HepG2 (cell line): ENCODE measurements around the gene SIN3A. TPM values are rescaled to one million over a fixed set of nuclear protein-coding genes. Genes with fewer than 3 reads are reported as not detected.

Source experiments
- CEBPB ChIP-seq: IDR thresholded peaks from 2 replicates; pipeline ENCODE4 v1.6.1; 2011; ENCODE audit warnings: low read depth, low read length, improper control_type of control experiment, borderline replicate concordance
- GFI1 ChIP-seq: sonication (generic); formaldehyde crosslinking; IDR thresholded peaks from 2 replicates; pipeline ENCODE4 v1.5.0; 2020; ENCODE audit warnings: missing genetic modification reagents, mild to moderate bottlenecking, borderline replicate concordance
- HMG20B ChIP-seq: conservative IDR thresholded peaks from 2 replicates; pipeline ENCODE4 v1.6.1; 2016; ENCODE audit warnings: missing genetic modification reagents, missing compliant biosample characterization
- MAZ ChIP-seq, 2 experiments: sonication (generic) in 1 of 2; formaldehyde crosslinking in 1 of 2; IDR thresholded peaks; 2 replicates each; pipeline versions ENCODE4 v1.5.0 to v1.6.1; 2012 to 2020; ENCODE audit warnings: low read depth in 2 of 2, mild to moderate bottlenecking in 2 of 2, borderline replicate concordance in 1 of 2, improper control_type of control experiment in 1 of 2, low read length in 1 of 2, missing genetic modification reagents in 1 of 2, moderate library complexity in 1 of 2
- SP4 ChIP-seq: sonication (generic); formaldehyde crosslinking; IDR thresholded peaks from 2 replicates; pipeline ENCODE4 v1.8.1; 2023; ENCODE audit warnings: mild to moderate bottlenecking, missing genetic modification reagents
- SRF ChIP-seq: IDR thresholded peaks from 2 replicates; pipeline ENCODE4 v1.6.1; 2011; ENCODE audit warnings: mild to moderate bottlenecking, low read depth, low read length, moderate library complexity
- THYN1 ChIP-seq: sonication (generic); formaldehyde crosslinking; IDR thresholded peaks from 2 replicates; pipeline ENCODE4 v1.8.1; 2023; ENCODE audit warnings: low read depth, mild to moderate bottlenecking, moderate library complexity, missing genetic modification reagents, borderline replicate concordance
- ZMAT3 ChIP-seq: sonication (generic); formaldehyde crosslinking; conservative IDR thresholded peaks from 2 replicates; pipeline ENCODE4 v1.7.0; 2021; ENCODE audit warnings: missing genetic modification reagents
- ZNF251 ChIP-seq: sonication (generic); formaldehyde crosslinking; IDR thresholded peaks from 2 replicates; pipeline ENCODE4 v1.9.0; 2021; ENCODE audit warnings: mild to moderate bottlenecking, missing genetic modification reagents
- ZNF3 ChIP-seq: IDR thresholded peaks from 2 replicates; pipeline ENCODE4 v1.7.0; 2017; ENCODE audit warnings: inconsistent platforms
- ZNF441 ChIP-seq: sonication (generic); formaldehyde crosslinking; IDR thresholded peaks from 2 replicates; pipeline ENCODE4 v1.7.0; 2021; ENCODE audit warnings: missing genetic modification reagents, borderline replicate concordance
- ZNF577 ChIP-seq: sonication (generic); formaldehyde crosslinking; IDR thresholded peaks from 2 replicates; pipeline ENCODE4 v1.4.0; 2020; ENCODE audit warnings: mild to moderate bottlenecking, low read depth, missing genetic modification reagents, borderline replicate concordance
- ZNF605 ChIP-seq: sonication (generic); formaldehyde crosslinking; IDR thresholded peaks from 2 replicates; pipeline ENCODE4 v1.8.0; 2022; ENCODE audit warnings: mild to moderate bottlenecking, missing genetic modification reagents
- ZSCAN9 ChIP-seq: IDR thresholded peaks from 2 replicates; pipeline ENCODE4 v1.6.1; 2016; ENCODE audit warnings: borderline replicate concordance
- polyA plus RNA-seq, 8 experiments: library from polyadenylated mRNA; depleted of rRNA in 3 of 8; stranded (reverse) in 7 of 8; unstranded in 1 of 8; fragments of >200 nt; fragmentation: Illumina TruSeq in 4 of 8; extraction: Trizol in 4 of 8; gene quantifications; 2 replicates each; pipeline versions ENCODE4 v1.2.1 to v1.2.3, GENCODE V29; 2011 to 2016; ENCODE audit warnings: low read depth in 4 of 8, missing spikeins in 1 of 8, mixed read lengths in 1 of 8; ENCODE audit not compliant: insufficient read depth in 1 of 8
- total RNA-seq, 5 experiments: library from RNA; depleted of rRNA; stranded (reverse); fragments of >200 nt; fragmentation: Illumina TruSeq; extraction: Trizol; gene quantifications; 2 replicates each; pipeline ENCODE4 v1.2.3, GENCODE V29; 2016; ENCODE audit warnings: low read depth in 1 of 5
- TF ChIP-seq, protein P1 (sequence below): sonication (generic); formaldehyde crosslinking; IDR thresholded peaks from 2 replicates; pipeline ENCODE4 v1.4.0; 2020; ENCODE audit warnings: mild to moderate bottlenecking, missing genetic modification reagents
- TF ChIP-seq, protein P2 (sequence below): IDR thresholded peaks from 2 replicates; pipeline ENCODE4 v1.6.1; 2016; ENCODE audit warnings: missing compliant biosample characterization, missing genetic modification reagents, borderline replicate concordance
- TF ChIP-seq, protein P3 (sequence below): sonication (generic); formaldehyde crosslinking; IDR thresholded peaks from 2 replicates; pipeline ENCODE4 v1.5.1; 2020; ENCODE audit warnings: mild to moderate bottlenecking, missing genetic modification reagents, moderate library complexity

SIN3A gene
- total and polyA plus RNA-seq, 2 of the 13 experiments (the other 11 are each of a cell fraction or from before 2014, with no cell fraction given): 16.1 to 28.1 TPM

DNA sequence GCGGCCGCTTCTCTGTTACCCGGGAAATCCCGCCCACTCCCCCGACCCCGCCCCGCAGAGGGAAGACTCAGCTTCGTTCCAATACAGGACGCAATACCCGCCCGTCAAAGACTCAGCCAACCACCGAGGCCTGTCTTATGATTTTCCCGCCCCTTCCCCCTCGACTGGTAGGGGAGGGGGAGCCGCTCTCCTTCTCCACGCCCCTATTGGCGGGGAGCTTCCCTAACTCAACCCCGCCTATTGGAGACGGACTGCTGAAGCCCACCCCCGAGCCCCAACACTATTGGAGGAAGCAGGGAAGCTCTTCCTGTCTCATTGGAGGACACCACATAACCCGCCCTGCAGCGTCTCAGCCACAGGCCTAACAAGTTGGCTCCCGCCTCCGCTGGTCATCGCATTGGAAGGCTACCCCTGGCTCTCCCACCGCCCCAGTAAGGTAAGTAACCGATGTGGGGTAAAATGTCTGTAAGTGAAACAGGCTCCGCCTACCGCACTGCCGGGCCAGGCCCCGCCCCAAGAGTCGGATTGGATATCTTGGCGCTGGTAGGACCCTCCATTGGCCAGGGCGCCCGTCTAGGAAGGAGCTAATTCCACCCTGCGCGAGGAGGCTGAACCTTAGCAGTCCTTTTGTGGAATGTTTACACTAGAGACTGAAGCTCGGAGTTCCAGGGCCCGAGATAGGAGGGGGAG is at the start of gene SIN3A (continued):
- TF ChIP-seq, protein P1, sequence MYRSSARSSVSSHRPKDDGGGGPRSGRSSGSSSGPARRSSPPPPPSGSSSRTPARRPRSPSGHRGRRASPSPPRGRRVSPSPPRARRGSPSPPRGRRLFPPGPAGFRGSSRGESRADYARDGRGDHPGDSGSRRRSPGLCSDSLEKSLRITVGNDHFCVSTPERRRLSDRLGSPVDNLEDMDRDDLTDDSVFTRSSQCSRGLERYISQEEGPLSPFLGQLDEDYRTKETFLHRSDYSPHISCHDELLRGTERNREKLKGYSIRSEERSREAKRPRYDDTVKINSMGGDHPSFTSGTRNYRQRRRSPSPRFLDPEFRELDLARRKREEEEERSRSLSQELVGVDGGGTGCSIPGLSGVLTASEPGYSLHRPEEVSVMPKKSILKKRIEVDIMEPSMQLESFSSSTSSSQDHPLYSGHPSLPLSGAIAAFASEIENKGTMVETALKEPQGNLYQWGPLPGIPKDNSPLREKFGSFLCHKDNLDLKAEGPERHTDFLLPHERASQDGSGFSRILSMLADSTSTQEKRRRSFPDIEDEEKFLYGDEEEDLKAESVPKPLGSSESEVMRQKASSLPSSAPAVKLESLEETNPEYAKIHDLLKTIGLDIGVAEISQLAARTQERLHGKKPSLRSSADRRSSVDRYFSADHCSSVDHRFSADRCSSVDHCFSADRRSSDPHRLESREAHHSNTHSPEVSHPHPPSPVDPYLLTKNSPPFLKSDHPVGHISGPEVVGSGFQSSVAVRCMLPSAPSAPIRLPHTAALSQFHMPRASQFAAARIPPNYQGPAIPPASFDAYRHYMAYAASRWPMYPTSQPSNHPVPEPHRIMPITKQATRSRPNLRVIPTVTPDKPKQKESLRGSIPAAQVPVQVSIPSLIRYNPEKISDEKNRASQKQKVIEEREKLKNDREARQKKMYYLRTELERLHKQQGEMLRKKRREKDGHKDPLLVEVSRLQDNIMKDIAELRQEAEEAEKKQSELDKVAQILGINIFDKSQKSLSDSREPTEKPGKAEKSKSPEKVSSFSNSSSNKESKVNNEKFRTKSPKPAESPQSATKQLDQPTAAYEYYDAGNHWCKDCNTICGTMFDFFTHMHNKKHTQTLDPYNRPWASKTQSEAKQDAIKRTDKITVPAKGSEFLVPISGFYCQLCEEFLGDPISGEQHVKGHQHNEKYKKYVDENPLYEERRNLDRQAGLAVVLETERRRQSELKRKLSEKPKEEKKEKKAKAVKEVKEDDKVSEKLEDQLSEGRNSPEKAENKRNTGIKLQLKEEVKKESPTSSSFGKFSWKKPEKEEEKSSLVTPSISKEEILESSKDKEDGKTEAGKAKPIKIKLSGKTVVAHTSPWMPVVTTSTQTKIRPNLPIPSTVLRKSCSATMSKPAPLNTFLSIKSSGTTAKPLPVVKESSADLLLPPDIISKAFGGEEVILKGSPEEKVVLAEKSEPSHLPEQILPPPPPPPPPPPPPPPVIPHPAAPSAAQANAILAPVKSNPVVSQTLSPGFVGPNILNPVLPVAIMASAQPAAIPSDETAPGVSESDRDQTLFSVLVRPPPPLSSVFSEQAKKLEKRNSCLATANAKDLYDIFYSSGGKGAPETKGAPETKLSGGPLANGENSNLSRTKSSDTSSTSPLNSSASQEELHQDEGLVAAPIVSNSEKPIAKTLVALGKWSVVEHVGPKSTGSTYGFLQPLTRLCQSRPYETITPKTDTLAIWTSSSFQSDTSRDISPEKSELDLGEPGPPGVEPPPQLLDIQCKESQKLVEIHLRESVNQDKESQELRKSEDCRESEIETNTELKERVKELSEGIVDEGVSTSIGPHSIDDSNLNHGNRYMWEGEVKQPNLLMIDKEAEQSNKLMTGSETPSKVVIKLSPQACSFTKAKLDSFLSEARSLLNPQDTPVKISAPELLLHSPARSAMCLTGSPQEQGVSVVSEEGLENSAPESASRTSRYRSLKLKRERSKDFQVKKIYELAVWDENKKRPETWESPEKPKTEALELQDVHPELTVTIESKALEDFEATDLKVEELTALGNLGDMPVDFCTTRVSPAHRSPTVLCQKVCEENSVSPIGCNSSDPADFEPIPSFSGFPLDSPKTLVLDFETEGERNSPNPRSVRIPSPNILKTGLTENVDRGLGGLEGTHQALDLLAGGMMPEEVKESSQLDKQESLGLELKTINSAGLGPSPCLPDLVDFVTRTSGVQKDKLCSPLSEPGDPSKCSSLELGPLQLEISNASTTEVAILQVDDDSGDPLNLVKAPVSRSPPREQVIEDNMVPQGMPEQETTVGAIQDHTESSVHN (CRISPR knock-in tag): no peak
- no peak for TF ChIP-seq ZNF251
- TF ChIP-seq ZNF3: no peak
- TF ChIP-seq SP4: peak; percentile 84
- peak; percentile 25; the same call in 1 of the 2 replicates for TF ChIP-seq GFI1 (CRISPR knock-in tag)
- peak; percentile 91 for TF ChIP-seq SRF
- TF ChIP-seq ZNF441: no peak
- TF ChIP-seq CEBPB: no peak
- TF ChIP-seq, protein P2, sequence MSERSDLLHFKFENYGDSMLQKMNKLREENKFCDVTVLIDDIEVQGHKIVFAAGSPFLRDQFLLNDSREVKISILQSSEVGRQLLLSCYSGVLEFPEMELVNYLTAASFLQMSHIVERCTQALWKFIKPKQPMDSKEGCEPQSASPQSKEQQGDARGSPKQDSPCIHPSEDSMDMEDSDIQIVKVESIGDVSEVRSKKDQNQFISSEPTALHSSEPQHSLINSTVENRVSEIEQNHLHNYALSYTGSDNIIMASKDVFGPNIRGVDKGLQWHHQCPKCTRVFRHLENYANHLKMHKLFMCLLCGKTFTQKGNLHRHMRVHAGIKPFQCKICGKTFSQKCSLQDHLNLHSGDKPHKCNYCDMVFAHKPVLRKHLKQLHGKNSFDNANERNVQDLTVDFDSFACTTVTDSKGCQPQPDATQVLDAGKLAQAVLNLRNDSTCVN (CRISPR knock-in tag): peak; percentile 18; the same call in 1 of the 2 replicates
- TF ChIP-seq ZNF605: 0 out of 2 replicates have a peak, but pooled peaks have one; percentile 13
- 0 out of 2 replicates have a peak, but pooled peaks have one; percentile 23 for TF ChIP-seq HMG20B (CRISPR knock-in tag)
- TF ChIP-seq, protein P3, sequence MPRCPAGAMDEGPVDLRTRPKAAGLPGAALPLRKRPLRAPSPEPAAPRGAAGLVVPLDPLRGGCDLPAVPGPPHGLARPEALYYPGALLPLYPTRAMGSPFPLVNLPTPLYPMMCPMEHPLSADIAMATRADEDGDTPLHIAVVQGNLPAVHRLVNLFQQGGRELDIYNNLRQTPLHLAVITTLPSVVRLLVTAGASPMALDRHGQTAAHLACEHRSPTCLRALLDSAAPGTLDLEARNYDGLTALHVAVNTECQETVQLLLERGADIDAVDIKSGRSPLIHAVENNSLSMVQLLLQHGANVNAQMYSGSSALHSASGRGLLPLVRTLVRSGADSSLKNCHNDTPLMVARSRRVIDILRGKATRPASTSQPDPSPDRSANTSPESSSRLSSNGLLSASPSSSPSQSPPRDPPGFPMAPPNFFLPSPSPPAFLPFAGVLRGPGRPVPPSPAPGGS (CRISPR knock-in tag): no peak
- 0 out of 2 replicates have a peak, but pooled peaks have one; percentile 33 for TF ChIP-seq THYN1 (CRISPR knock-in tag)
- TF ChIP-seq ZSCAN9 (CRISPR knock-in tag): no peak
- TF ChIP-seq MAZ (IDR thresholded peaks at IDR 0.05; ENCODE audit: borderline replicate concordance, low read depth, low read length): peak; percentile 89; the same call in 1 of the 2 replicates
- 0 out of 2 replicates have a peak, but pooled peaks have one; percentile 41 for TF ChIP-seq MAZ (CRISPR knock-in tag; IDR thresholded peaks at IDR 0.05; ENCODE audit: low read depth)
- no peak for TF ChIP-seq ZMAT3 (CRISPR knock-in tag)
- TF ChIP-seq ZNF577: no peak
